Effector memory CD8-positive, alpha-beta T cell (primary cell): Measurements from ENCODE around the gene WDR77.

Experiments
- ATAC-seq: fragments of 150-1000 bp; cut with Tn5 transposase; replicated peaks from 2 replicates; pipeline ENCODE4 v1.10.0; 2021; ENCODE audit warnings: mild to moderate bottlenecking, moderate library complexity
- DNase-seq, 3 experiments: peaks; one replicate each; pipeline ENCODE4 v3.0.0; 2021
- H3K27ac Mint-ChIP-seq, 2 donors: one replicate each; pipeline ENCODE4 v1.8.0; 2022; ENCODE audit warnings: mild to moderate bottlenecking in 2 of 2, mixed read lengths in 2 of 2, moderate library complexity in 2 of 2
- H3K27me3 Mint-ChIP-seq, 2 donors: one replicate each; pipeline ENCODE4 v1.8.0; 2022; ENCODE audit warnings: mixed read lengths in 2 of 2
- H3K36me3 Mint-ChIP-seq: one replicate; pipeline ENCODE4 v1.8.0; 2022; ENCODE audit warnings: mild to moderate bottlenecking, moderate library complexity, mixed read lengths; ENCODE audit not compliant: insufficient read depth
- H3K4me1 Mint-ChIP-seq, 2 donors: one replicate each; pipeline ENCODE4 v1.8.0; 2022; ENCODE audit warnings: low read depth in 2 of 2, mixed read lengths in 2 of 2
- H3K4me3 Mint-ChIP-seq, 2 donors: one replicate each; pipeline ENCODE4 v1.8.0; 2022; ENCODE audit warnings: mild to moderate bottlenecking in 2 of 2, mixed read lengths in 2 of 2, moderate library complexity in 2 of 2
- H3K9me3 Mint-ChIP-seq, 2 donors: one replicate each; pipeline ENCODE4 v1.8.0; 2022; ENCODE audit warnings: mixed read lengths in 2 of 2

WDR77 gene

GRCh38 chr1:111406321-111406768 lies 42.7 kb downstream of the WDR77 start:
- peak overlapping the region in 1 of 2 donors; percentile 49 for H3K27ac Mint-ChIP-seq
- H3K9me3 Mint-ChIP-seq: no peaks in the 10 kb centered on the region
- H3K4me1 Mint-ChIP-seq: peaks cover 9 to 12% of the 10 kb centered on the region in 2 donors
- DNase-seq: peak; percentile 12 to 24 (median 15)
- peak; percentile 98 for ATAC-seq
- no peaks in the 10 kb centered on the region for H3K36me3 Mint-ChIP-seq
- peak overlapping the region; percentile 50 to 59 for H3K4me3 Mint-ChIP-seq
- H3K27me3 Mint-ChIP-seq: peaks cover 18 to 25% of the 10 kb centered on the region in 2 donors

GRCh38 chr1:111404588-111404987 lies 44.5 kb downstream of the WDR77 start:
- Mint-ChIP-seq H3K27ac (no peak overlapping the region), H3K36me3 (no peaks in the 10 kb centered on the region), H3K4me3 (no peak overlapping the region), H3K9me3 (no peaks in the 10 kb centered on the region), H3K4me1 (peaks cover 12% of the 10 kb centered on the region in 2 donors), H3K27me3 (peaks cover 18 to 31% of the 10 kb centered on the region in 2 donors)
- ATAC-seq (no peak), DNase-seq (no peak)

DNA sequence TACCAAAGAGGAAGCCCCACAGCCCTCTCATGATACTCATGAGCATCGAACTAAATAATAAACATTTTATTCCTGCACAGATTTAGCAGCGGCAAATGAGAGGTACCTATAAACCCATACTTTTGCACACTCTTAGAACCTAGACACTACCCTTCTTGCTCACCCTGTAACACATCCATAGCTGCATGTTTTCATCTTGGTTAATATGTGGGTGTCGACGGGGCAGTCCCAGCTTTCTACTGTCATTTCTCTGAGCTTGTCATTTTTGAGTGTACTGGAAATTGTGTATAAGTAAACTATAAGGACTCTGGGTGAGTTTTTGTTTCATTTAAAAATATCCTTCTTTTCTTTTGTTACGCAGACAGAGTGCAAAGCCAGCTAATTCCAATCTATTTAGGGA lies 47.0 kb downstream of the WDR77 start:
- Mint-ChIP-seq H3K4me3 (no peak overlapping the region), H3K36me3 (no peaks in the 10 kb centered on the region), H3K9me3 (no peaks in the 10 kb centered on the region), H3K27ac (no peak overlapping the region), H3K27me3 (peaks cover 18 to 31% of the 10 kb centered on the region in 2 donors), H3K4me1 (peaks cover 10 to 11% of the 10 kb centered on the region in 2 donors)
- DNase-seq: no peak
- no peak for ATAC-seq

DNA sequence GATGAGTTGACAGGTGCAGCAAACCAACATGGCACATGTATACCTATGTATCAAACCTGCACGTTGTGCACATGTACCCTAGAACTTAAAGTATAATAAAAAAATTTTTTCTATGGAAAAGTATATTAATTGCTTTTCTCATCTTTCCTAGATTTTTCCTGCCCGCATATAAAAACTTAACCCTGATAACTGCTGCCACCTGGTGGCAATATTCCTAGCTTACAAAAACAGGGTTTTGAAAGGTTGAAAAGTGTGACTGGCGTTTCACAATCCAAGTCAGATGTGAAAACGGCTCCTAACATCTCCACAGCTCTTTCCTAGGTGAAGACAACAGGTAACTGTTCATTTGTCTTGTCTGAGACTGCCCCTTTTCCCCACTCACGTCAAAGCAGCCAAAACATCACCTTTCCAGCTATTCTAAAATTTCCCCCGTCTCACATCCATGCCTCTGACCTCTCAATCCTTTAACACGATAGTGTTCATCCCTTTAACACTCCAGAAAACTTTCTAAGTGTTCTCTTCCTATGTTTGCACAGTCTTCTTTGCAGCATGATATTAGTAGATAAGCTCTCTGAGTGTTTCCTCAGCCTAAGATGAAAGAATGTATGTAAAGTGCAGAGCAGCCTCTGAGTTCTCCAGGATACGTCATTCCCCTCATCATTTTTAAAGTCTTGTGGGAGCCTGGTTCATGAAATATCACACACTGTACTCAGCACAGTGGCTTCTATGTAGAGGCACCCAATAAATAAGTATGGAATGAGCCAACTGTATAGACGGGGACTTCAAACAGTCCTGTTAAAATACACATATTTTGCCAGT lies 49.1 kb downstream of the WDR77 start:
- ATAC-seq (no peak), DNase-seq (peak; percentile 38 to 50 (median 42))
- Mint-ChIP-seq H3K27ac (no peak overlapping the region), H3K36me3 (no peaks in the 10 kb centered on the region), H3K4me3 (no peak overlapping the region), H3K4me1 (peaks cover 0 to 3% of the 10 kb centered on the region in 2 donors), H3K9me3 (no peaks in the 10 kb centered on the region), H3K27me3 (peaks cover 22 to 31% of the 10 kb centered on the region in 2 donors)

GRCh38 chr1:111392460-111392945 lies 56.6 kb downstream of the WDR77 start:
- no peaks in the 10 kb centered on the region for H3K36me3 Mint-ChIP-seq
- H3K4me3 Mint-ChIP-seq: no peak overlapping the region

GRCh38 chr1:111392042-111392441 lies 57.0 kb downstream of the WDR77 start:
- Mint-ChIP-seq H3K4me1 (no peaks in the 10 kb centered on the region), H3K36me3 (no peaks in the 10 kb centered on the region), H3K9me3 (no peaks in the 10 kb centered on the region), H3K27ac (no peak overlapping the region), H3K4me3 (no peak overlapping the region), H3K27me3 (peaks cover 21 to 36% of the 10 kb centered on the region in 2 donors)
- DNase-seq (no peak), ATAC-seq (no peak)

More at GRCh38 chr1:111392460-111392945, 56.6 kb downstream of the WDR77 start:
- ATAC-seq (no peak), DNase-seq (no peak)
- Mint-ChIP-seq H3K4me1 (no peaks in the 10 kb centered on the region), H3K27ac (no peak overlapping the region), H3K27me3 (peaks cover 18 to 33% of the 10 kb centered on the region in 2 donors), H3K9me3 (no peaks in the 10 kb centered on the region)
